GM18502 (cell line): ENCODE data around the gene SPRED2.

Experiments used
- ATAC-seq: cut with Tn5 transposase; IDR thresholded peaks from one replicate; pipeline ENCODE4 v1.9.1; 2021; ENCODE audit warnings: mild to moderate bottlenecking; ENCODE audit not compliant: unreplicated experiment, poor library complexity

SPRED2 gene

GRCh38 chr2:65390134-65390533 lies 42.3 kb downstream of the SPRED2 start:
- ATAC-seq = peak; percentile 70

GRCh38 chr2:65389476-65389875 lies 42.9 kb downstream of the SPRED2 start:
- no peak for ATAC-seq

GRCh38 chr2:65388596-65389390 lies 43.6 kb downstream of the SPRED2 start:
- ATAC-seq = no peak

- peak; percentile 79 for ATAC-seq
Observed at GRCh38 chr2:65388051-65388531, 44.3 kb downstream of the SPRED2 start.

GRCh38 chr2:65386989-65387388 lies 45.4 kb downstream of the SPRED2 start:
- no peak for ATAC-seq

GRCh38 chr2:65386344-65386743 lies 46.1 kb downstream of the SPRED2 start:
- no peak for ATAC-seq

- no peak for ATAC-seq
Observed at GRCh38 chr2:65383541-65384488, 48.6 kb downstream of the SPRED2 start.

- peak; percentile 78 for ATAC-seq
Observed at GRCh38 chr2:65382776-65383357, 49.5 kb downstream of the SPRED2 start.

- no peak for ATAC-seq
Observed at GRCh38 chr2:65382323-65382722, 50.1 kb downstream of the SPRED2 start.

GRCh38 chr2:65381607-65382051 lies 50.8 kb downstream of the SPRED2 start:
- ATAC-seq = no peak

- no peak for ATAC-seq
Observed at GRCh38 chr2:65380255-65380654, 52.1 kb downstream of the SPRED2 start.

GRCh38 chr2:65379721-65380171 lies 52.7 kb downstream of the SPRED2 start:
- no peak for ATAC-seq

GRCh38 chr2:65379223-65379622 lies 53.2 kb downstream of the SPRED2 start:
- ATAC-seq = no peak

GRCh38 chr2:65378290-65378689 lies 54.1 kb downstream of the SPRED2 start:
- ATAC-seq = no peak

GRCh38 chr2:65377556-65378192 lies 54.7 kb downstream of the SPRED2 start:
- ATAC-seq = no peak

- no peak for ATAC-seq
Observed at GRCh38 chr2:65375723-65376122, 56.7 kb downstream of the SPRED2 start.

- no peak for ATAC-seq
Observed at GRCh38 chr2:65374999-65375398, 57.4 kb downstream of the SPRED2 start.

GRCh38 chr2:65374575-65374974 lies 57.8 kb downstream of the SPRED2 start:
- no peak for ATAC-seq

- ATAC-seq = no peak
Observed at GRCh38 chr2:65373365-65373918, 59.0 kb downstream of the SPRED2 start.

- ATAC-seq = no peak
Observed at GRCh38 chr2:65372619-65373018, 59.8 kb downstream of the SPRED2 start.
